Testis (tissue), 2 donors: ENCODE results near the gene AGO3.

Source experiments
- CTCF ChIP-seq, 3 experiments: fragments of 450-650 bp in 2 of 3; fragments of 200-600 bp in 1 of 3; sonication (generic) in 1 of 3; IDR thresholded peaks; one replicate each; pipeline ENCODE4 v1.5.1; 2016 to 2019; ENCODE audit warnings: antibody characterized with exemption in 3 of 3, mild to moderate bottlenecking in 2 of 3, moderate library complexity in 1 of 3
- POLR2A ChIP-seq: fragments of 450-650 bp; IDR thresholded peaks from one replicate; pipeline ENCODE4 v1.6.1; 2017; ENCODE audit warnings: antibody characterized with exemption, mild to moderate bottlenecking, moderate library complexity

- TF ChIP-seq CTCF (IDR thresholded peaks at IDR 0.05) (no peak), POLR2A (no peak)
Observed at GRCh38 chr1:36084497-36085115, 153.7 kb downstream of the AGO3 start.
